Renal pelvis (tissue), 4 donors: ENCODE measurements around the gene HNRNPH1. TPM values are rescaled to one million over a fixed set of nuclear protein-coding genes. Genes with fewer than 3 reads are reported as not detected.
"Not testable (repeated sequence)": the region's sequence is repeated elsewhere in the genome, so short reads cannot be mapped to it uniquely, and the experiment has no call there.

Experiments
- DNase-seq: peaks from one replicate; pipeline ENCODE4 v3.0.0-alpha.2; 2013
- polyA plus RNA-seq, 3 donors: library from polyadenylated mRNA; unstranded; fragments of 120-200 nt; gene quantifications; one replicate each; pipeline ENCODE4 v1.2.1, GENCODE V29; 2013; ENCODE audit not compliant: insufficient read length in 3 of 3

HNRNPH1 gene
- polyA plus RNA-seq, 3 donors: 988 to 1,833 (median 1,566) TPM

GRCh38 chr5:179634370-179635172, 11.1 kb upstream of the HNRNPH1 start:
- DNase-seq: not testable (repeated sequence)

DNA sequence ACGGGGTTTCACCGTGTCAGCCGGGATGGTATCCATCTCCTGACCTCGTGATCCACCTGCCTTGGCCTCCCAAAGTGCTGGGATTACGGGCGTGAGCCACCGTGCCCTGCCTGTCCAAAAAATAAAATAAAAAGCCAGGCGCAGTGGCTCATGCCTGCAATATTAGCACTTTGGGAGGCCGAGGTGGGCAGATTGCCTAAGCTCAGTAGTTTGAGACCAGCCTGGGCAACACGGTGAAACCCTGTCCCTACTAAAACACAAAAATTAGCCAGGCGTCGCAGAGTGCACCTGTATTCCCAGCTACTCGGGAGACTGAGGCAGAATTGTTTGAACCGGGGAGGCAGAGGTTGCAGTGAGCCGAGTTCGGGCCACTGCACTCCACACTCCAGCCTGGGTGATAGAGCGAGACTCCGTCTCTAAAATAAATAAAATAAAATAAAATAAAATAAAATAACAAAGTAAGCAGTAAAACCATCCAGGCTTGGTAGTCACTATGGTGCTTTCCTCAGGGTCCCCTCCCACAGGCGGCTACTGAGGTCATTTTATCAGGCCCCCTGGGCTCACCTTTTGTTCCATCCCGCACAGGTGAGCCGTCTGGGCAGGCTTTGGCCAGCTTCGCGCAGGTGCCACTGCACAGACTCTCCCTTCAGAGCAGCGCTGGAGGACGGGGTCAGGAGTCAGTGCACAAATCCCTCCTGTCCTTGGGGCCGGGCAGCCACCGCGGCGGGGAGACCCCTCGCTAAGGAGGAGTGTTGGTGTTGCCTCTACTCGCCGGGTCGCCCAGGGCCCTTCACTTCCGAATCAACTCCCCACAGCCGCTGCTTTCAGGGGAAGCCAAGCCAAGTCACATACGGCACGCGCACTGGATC, 10.3 kb upstream of the HNRNPH1 start:
- not testable (repeated sequence) for DNase-seq

GRCh38 chr5:179624841-179625271, 1.4 kb upstream of the HNRNPH1 start:
- no peak for DNase-seq

DNA sequence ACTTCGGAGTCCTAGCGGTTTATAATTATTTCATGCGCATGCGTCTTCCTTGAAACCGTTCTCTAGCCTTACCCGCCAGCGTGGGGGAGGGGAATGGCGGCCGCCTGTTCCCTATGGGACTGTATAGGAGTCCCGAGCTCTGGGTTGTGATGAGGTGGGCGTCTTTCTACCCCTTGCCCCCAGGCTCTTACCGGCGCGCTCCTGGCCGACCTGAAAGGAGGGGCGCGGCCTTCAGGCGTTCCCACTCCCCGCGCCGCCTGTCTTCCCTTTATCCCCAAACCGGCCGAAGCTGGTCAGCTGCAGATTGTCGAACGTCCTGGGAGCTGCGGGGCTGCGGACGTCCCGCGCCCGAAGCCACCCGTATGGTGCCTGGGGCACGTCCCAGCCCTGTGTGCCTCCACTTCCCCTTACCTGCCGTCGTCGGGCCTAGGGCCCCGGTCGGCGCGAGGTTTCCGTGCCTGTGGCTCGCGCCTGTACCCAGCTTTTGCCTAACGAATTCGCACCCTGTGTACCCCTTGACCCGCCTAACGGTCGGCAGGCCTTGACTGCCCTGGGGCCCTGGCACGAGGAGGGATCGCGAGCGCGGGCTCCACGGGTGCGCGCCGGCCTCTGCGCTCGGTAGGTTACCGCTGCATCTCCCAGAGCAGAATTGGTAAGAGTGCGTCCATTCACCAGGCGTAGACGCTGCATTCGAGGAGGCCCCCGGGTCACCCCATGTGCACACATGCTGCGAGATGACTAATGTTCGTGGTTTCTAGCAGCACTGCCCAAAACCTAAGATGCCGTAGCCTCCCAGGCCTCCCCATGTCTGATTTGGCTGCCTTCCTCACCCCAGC, 653 bp upstream of the HNRNPH1 start:
- DNase-seq: no peak

DNA sequence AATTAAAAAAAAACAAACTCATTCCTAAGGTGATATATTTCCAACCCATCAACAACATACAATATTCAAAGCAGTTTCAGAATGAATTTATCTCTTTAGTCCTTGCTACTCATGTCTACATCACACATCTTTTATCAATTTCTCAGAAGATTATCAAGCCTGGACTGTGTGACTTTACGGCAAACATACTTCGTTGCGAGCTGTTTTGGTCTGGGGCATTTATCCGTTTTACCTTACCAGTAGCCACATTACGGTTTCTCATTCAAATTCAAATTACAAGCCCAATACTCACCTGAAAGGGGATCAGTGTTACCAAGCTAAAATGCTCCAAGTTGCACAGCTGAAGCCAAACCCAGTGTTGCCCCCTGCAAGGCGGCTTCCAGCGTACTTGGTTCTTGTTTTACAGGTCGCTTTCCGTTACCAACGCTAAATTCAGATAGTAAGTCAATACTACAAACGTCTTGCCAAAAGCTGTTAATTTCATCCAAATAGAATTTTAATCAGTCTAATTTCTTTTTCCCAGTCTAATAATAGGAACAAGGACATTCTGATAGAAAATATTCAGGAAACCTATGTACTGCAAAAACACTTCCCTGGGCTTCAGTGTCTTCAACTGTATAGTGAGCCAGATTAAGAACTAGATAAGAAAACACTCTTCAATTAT, 1.8 kb downstream of the HNRNPH1 start:
- no peak for DNase-seq

- no peak for DNase-seq
Observed at GRCh38 chr5:179620703-179621350, 2.6 kb downstream of the HNRNPH1 start.

- DNase-seq: no peak
Observed at GRCh38 chr5:179620293-179620692, 3.2 kb downstream of the HNRNPH1 start.

DNA sequence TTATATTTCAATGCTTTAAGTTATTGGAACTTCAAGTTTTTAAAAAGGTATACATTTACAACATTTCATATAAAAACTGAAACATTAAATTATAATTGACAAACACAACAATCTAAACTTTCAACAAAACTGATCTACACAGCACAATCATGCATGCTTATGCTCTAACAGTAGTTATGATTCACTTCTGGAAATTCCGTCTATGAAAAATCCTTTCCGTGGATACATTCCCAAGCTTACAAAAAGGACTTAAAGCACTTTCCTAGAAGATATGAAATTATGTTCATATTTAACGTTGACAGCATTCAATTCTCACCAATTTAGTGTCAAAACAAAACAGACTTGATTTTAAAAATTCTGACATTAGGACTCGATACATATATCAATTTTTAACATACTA, 3.7 kb downstream of the HNRNPH1 start:
- DNase-seq: no peak

GRCh38 chr5:179618923-179619554, 4.4 kb downstream of the HNRNPH1 start:
- DNase-seq: no peak

DNA sequence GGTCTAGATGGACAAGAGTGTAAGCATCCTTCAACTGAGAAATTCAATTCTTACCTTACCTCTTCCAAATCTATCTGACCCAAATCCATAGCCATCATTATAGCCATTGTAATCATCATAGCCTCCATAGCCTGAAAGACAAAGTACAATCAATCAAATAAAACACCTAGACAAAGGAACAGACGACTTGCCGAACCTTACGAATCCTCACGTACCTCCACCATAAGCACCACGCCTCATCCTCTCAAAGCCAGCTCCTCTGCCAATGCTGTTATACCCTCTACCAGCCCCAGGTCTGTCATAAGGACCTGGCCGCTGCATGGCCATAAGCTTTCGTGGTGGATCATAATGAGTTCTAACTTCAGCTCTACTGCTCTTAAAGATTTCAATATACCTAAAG, 5.5 kb downstream of the HNRNPH1 start:
- no peak for DNase-seq

DNA sequence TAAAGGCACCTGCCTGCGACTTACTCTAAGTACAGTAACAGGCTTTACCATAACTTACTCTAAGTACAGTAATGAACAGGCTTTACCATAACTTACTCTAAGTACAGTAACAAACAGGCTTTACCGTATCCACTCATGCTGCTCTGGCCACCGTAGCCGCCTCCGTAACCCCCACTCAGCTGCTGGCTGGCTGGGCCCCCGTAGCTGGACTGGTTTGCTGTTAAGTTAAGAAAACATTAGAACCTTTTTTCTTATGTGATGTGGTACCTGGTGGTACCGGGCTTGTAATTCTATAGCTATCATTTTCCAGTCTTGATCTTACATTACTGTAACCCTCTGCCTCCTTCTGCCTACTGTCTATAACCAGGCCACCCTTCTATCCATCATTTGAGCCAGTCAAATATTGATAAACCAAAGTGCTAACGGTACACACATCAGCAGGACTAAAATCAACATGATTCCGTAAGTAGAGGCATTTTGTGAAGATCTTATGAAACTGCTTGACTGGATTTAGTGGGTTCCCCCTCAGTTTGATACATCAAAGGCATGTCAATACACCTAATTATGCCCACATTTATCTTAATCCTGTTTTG, 7.4 kb downstream of the HNRNPH1 start:
- DNase-seq: no peak

GRCh38 chr5:179615203-179615602, 8.3 kb downstream of the HNRNPH1 start:
- DNase-seq: no peak

- DNase-seq: no peak
Observed at GRCh38 chr5:179614745-179615144, 8.7 kb downstream of the HNRNPH1 start.

DNA sequence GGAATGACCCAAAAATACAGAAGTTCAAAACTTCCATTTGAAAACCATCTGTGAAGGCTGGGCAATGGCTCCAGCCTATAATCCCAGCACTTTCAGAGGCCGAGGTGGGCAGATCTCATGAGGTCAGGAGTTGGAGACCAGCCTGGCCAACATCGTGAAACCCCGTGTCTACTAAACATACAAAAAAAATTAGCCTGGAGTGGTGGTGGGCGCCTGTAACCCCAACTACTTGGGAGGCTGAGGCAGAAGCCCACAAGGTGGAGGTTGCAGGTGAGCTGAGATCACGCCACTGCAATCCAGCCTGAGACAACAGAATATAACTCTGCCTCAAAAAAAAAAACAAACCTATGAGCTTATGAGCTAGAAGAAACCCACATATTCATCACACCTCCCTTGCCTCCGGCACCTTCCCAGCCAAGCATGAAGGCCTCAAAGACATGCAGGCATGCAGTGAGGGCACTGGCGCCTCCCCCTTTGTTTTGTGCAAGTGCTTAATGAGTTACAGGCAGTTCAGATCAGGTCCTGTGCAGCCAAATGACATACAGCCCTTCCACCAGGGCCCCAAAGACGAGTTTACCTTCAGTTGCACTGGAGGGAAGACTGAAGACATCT, 9.9 kb downstream of the HNRNPH1 start:
- DNase-seq: peak; percentile 66

DNA sequence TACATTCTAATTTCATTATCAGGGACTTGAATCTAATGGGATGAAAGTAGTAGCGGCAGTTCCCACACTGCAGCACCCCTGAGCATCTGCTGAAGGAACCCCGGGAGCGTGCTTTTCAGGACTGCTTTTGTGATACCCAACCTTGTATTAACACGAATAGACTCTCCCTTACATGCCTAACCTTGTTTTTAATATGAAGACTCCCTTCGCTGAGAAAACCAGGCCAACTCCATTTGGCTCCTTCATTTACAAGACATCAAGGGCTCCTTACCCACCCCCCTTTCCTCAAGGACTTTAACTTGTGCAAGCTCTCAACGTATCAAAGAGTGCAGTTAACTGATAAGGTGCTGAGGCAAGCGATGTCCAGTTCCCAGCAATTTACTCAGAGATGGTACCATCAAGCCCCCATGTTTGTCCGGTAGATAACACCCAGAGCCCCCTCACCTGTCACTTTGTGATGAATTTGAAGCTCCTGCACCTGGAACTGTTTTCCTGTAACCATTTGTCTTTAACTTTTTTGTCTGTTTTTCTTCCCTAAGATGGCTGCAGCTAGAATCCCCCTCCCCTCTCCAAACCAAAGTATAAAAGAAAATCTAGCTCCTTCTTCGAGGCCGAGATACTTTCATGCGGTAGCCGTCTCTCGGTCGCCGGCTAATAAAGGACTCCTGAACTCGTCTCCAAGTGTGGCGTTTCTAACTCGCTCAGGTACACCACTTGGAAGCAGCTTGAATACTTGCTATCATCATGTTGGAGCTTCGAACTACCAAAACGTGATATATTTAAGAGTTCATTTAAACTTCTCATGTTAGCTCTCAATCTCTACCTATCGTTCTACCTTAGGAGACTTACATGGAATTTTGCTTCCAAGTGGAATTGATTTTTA, 10.7 kb downstream of the HNRNPH1 start:
- no peak for DNase-seq

GRCh38 chr5:179610903-179611265, 12.6 kb downstream of the HNRNPH1 start:
- no peak for DNase-seq

DNA sequence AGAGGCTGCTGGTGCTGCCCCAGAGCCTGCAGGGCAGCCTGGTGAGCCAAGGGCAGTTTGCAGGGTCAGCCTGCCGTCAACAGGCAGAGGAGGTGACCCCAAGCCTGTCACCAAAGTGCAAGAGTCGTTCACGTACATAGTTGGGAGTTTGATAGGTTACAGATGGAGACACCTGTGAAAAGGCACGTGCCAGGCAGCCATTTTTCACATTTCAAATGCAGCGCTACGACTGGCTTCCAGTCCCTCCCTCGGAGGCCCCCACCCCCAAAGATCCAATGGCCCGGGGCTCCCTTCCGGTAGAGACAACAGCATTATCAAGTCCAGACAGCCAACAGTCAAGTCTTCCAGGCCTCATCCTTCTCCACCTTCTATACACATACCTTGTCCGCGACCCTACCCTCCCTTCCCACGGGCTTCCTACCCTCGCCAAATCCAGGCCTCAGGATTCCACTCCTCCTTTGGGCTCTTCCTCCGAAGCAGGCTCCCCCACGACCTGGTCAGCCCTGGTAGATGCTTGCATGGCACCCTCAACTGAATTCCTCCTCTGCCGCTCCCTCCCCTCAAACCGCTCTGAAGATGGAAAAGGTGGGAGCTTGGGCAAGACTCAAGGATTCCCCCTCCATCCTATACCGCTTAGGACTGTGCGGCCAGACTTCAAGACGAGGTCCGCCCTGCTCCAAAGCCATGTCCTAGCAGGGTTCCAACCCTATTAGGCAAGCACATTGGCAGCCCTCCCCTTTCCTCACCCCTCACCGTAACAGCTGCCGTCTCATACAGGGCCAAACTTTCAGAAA, 13.2 kb downstream of the HNRNPH1 start:
- DNase-seq: no peak

DNA sequence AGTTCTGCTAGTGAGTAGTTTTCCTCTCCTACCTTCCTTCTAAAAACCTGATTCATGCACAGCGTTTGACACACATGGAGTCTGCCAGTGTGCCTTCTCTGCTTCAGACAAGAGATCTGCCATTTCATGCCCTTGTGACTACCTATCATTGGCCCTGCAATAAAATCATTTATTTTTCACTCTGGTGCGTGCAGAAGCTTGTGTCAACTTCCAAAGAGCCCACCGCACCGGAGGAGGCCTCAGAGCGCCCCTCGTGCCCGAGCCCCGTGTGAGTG, 13.7 kb downstream of the HNRNPH1 start:
- DNase-seq: no peak
